HL-60/S4 (cell line): Measurements from ENCODE around the gene DZIP1.
"Not testable (repeated sequence)": the region's sequence is repeated elsewhere in the genome, so short reads cannot be mapped to it uniquely, and the experiment has no call there.

Source experiments
- in situ Hi-C: fragments of 300-500 bp; cut with MboI; formaldehyde crosslinking; loops from 2 replicates; pipeline ENCODE4 v1.14.3; 2022; ENCODE audit warnings: low sequenced_read_pairs

DZIP1 gene

DNA sequence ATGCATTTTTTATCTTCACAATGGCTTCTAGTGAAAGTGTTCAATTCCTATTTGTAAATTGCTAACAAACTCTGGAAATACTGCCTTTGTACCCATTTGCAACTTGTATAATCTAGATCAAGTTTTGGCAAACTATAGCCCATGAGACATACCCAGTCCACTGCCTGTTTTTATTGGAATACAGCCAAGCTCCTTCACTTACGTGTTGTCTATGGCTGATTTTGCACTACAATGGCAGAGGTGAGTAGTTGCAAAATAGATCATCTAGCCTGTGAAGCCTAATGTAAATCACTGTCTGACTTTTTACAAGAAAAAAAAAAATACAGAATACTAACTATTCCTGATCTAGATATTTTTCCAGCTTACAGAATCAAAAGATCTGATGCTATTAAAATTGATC, 37.1 kb downstream of the DZIP1 start:
- in situ Hi-C loops = loop anchor here (25.0 kb wide), 2 partner anchors 1205 to 1355 kb away; no protein-coding TSS in a partner anchor

DNA sequence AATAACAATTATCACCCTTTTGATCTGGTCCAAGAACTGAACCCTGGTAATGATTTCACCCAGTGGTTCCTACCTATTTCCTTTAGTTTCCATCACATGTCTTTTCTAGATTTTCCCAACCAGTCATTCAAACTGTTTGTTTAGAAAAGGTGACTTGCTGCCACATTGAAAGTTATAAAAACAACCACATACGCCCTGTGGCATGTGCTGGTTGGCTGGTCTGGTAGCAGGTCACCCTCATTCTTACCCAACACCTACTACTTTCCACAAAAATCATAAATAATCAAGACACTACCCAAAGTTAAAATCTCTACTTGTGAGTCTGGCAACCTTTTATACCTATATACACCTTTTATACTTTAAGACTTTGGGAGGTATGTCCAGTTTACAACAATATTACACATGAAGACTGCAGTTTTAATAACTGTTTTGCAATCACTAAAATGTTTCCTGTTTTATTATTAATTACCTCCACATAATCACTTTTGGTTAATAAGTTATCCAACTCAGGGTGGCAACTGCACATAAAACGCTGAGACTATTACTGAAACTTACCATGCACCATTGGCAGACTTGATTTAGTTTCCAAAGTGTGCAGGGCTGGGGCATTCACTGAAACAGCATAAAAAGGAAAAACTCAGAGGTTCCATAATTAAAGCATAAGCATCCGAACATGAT, 38.9 kb downstream of the DZIP1 start:
- in situ Hi-C loops = loop anchor here (25.0 kb wide), 2 partner anchors 1207 to 1357 kb away; no protein-coding TSS in a partner anchor

DNA sequence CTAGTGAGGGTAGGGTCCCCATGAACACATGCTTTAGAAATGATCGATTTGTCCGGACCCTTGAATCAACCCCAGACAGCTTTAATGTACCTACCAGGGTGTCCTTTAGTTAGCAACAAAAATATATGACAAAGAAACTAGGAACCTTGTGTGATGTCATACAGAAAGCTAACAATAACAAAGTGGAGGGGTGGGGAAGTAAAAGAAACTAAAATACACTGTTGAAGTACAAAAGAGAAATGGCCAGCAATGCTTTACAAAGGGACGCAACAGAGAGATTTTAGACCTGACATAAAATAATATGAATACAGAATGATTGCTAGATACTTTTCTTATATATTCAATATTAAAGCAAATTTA, 40.0 kb downstream of the DZIP1 start:
- in situ Hi-C loops = loop anchor here (25.0 kb wide), 2 partner anchors 1208 to 1358 kb away; no protein-coding TSS in a partner anchor

DNA sequence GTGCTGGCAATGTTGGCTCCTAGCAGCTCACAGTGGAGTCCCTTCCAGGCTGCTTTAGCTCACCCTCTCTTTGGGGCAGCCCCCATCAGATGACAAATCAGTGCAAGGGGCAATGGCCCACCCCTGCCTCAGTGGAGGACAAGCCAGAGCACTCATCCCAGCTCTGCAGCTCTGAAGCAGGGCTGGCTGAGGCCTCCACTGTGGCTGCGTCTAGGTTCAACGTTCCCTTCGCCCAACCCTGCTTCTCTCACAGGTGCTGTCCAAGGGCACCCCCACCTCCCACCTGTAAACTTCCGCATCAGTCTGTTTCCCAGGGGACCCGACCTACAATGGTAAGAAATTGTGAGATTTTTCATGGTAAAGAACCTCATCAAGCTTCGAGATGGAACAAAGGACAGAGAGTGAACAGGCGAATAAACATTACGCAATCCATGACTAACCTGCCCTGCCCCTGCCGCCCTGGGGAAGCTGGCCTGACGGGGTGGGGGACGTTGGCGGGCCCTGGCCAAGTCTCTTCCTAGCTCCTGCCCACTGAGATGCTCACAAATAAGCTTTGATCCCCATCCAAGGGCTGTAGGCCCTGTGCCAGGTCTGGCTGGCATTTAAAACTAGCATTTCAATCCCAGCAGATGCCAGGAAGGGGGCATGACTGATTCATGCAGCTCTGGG, 40.5 kb downstream of the DZIP1 start:
- in situ Hi-C loops = loop anchor here (25.0 kb wide), 2 partner anchors 1208 to 1358 kb away; no protein-coding TSS in a partner anchor

DNA sequence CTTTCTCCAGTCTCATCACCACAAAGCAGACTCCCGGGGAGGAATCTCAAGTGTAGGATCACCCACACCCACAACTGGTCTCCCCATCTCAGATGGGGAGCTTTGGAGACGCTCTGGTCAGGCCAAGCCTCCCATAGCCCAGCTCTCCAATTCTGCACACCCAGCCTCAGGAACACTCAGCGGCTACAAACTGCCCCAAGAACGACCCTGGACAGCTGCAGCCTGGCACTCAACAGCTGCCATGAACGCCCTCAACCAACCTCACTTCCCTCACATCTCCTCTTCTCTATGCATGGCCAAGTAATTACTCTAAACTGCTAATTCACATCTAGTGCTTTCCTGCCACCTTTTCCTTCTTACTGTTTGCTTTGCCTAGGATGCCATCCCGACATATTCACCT, 42.6 kb downstream of the DZIP1 start:
- in situ Hi-C loops = loop anchor here (25.0 kb wide), 2 partner anchors 1210 to 1360 kb away; no protein-coding TSS in a partner anchor

DNA sequence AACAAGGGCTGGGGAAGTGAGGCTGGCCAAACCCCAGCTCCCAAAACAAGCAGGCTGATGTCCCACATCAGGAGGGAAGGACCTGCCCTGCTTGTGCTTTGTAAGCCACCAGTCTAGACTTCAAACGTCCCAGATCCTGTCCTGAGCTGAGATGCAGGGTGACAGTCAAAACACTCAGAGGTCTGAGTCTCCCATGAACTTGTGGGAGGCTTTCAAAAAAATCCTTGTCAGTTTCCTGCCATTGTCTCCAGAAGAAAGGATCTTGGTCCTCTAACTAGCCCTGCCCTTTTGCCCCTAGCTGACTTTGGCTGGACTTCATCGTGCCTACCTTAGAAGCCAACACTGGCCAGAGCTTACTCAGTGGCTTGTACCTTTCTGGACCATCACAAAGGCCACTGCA, 43.3 kb downstream of the DZIP1 start:
- in situ Hi-C loops = loop anchor here (25.0 kb wide), 2 partner anchors 1211 to 1361 kb away; no protein-coding TSS in a partner anchor

DNA sequence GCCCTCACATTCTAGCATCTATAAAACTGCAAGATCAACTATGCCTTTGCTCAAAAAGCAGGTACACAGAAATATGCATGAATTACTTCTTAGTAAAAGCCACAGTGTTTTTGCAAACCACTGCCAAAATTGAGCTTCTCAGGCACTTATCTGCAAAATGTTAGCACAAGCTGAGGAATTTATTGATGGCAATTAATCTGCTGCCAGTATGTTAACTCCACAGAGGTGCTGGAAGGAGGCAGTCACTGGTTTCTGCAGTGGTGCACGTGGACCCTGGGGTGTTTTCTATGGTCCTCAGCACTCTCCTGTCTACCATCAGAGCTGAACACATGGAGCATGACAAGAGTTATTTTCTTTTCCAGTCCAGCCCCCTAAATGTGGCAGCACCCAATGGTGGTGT, 47.8 kb downstream of the DZIP1 start:
- in situ Hi-C loops = no loop called here

DNA sequence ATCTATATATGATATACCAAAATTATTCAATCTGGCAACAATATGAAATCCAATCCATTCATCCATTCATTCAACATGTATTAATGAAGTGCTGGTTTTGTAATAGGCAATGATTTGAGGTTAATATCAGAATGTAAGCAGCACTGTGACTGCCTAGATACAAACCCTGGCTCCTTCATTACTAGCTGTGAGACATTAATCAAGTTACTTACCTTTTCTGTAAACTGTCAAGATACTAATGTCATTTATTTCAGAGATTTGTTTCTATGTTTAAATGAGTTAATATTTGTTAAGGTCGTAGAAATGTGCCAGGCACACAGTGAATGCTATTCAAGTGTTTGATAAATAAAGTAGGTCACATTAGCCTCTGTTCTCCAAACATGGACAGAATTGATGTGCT, 51.0 kb downstream of the DZIP1 start:
- in situ Hi-C loops = no loop called here

DNA sequence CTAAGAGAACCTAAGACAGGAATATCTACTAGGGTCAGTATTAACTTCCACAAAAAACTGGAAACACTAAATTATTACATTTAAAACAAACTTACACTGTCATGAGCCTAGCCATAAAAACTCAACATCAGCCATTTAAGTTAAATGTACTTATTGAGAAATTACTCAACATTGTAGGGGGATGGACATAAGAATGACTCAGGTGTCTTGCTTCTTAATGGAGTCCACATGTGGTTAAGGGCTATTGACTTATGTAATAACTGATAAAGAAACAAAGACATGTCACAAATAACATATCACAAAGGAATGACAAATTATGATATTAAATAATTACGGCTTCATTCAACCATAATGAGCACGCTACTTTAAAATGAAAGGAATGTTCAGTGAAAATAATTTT, 55.8 kb downstream of the DZIP1 start:
- in situ Hi-C loops = no loop called here

DNA sequence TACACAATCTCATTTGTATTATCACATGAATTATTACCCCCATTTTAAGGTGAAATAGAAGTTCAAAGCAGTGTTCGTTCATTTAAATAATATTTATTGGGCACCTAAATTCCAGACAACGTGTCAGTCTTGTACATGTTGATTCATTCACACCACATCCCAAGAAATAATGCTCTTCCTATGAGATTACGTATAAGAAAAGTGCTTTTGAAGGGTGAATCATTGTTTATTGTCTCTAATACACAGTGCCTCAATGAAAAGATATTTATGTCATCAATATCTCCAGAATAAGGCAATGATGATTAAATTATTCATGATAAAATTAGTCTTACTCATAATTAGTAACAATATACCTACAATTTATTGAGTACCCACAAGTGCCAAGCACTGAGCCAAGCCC, 56.4 kb downstream of the DZIP1 start:
- in situ Hi-C loops = no loop called here

DNA sequence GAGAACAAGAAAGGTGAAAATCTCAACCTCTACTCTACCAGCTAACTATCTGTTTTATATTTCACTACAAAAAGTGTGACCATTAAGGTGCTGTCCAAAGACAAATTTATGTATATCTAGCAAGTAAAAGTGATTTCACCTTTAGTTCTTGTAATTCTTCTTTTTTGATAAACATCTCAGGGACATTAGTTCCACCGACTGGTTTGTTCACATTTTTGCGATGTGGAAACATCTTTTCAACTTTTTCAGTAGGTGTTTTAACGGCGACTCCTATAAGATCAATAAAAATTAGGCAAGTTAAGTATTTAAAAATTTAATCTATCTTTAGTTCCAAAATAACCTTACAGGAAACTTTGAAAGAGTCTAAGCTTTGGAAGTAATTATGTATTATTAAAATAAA, 58.6 kb downstream of the DZIP1 start:
- in situ Hi-C loops = no loop called here

DNA sequence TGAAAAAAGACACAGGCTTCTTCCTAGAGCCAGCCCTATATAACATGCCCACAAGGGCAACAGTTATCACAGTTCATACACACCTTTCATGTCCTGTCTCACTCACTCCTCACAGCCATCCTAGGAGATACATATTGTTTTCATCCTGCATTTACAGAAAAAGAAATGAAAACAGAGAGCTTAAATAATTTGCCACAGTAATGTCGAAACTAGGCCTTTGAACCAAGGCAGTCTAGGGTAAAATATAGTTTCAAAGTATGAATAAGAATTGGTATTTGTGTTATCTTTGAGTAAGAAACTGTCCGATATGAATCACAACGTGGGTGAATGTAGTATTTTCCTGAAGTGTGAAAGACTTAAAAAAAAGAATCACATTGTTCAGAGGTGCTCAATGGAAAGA, 65.2 kb downstream of the DZIP1 start:
- in situ Hi-C loops = no loop called here

DNA sequence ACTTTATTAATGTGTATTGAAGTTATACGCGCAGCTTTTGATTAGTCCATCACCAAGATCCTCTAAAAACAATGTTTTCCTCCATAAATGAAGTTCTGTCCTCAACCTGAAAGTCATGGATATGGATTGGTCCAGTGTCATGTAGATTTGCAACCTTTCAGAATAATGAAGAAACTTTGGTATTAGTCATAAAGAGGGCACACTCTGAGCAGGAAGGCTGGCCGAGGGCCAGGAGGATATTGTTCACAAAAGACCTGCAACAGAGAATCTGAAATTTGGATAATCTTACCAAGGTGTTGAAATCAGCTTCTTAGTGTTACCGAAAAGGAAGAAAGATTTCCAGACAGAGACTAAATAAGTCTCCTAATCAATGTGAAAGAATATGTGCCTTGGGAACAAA, 71.3 kb downstream of the DZIP1 start:
- in situ Hi-C loops = no loop called here

DNA sequence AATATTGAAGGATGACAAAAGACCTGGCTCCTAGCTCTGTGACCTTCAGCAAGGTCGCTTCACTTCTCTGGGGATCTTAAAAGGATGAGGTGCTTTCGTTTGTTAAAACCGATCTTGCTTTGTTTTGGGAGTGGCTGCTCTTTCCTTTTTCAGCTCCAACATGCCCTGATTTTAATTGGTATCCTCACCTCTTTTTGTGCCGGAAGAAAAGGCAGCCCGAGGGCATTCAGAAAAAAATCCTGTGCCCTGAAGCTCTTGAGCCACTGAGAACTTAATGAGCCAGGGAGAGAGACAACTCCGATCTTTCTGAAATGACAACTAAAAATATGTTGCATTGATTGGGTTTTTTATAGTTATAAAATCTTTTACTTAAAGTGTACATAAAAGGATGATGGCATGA, 72.6 kb downstream of the DZIP1 start:
- in situ Hi-C loops = no loop called here

DNA sequence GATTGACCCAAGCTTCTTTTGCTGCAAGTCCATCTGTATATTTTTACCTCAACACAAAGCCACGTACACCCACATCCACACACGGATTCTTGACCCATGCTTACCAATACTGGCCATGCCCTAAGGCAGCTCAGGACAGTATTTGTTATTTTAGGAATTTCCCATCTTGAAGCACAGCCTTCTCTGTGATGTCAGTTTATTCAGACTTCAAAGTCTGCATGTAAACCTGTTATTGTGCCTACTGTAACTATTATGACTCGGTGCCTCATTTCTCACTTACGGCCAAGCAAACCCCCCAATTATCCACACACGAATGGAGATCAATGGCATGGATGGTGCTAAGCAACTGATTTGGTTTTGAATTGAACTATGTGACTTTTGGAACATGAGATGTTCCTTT, 74.5 kb downstream of the DZIP1 start:
- in situ Hi-C loops = no loop called here

DNA sequence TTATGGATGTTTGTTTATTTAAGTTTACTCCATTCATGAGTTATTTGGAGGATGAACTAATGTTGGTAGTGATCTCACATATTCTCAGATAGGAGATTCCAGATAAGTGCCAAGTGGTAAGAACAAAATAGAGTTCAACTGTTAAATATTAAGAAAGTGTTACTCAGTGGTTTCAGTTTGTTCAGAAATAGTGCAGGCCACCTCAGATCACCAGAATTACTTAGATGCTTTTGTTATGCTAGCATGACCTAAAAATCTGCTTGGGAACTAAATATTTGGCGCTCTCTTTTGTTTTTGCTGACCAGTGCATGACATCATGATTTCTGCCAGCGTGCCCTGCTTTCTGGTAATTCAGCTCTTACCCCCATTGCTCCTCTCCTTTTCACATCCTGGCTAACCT, 76.4 kb downstream of the DZIP1 start:
- in situ Hi-C loops = no loop called here

DNA sequence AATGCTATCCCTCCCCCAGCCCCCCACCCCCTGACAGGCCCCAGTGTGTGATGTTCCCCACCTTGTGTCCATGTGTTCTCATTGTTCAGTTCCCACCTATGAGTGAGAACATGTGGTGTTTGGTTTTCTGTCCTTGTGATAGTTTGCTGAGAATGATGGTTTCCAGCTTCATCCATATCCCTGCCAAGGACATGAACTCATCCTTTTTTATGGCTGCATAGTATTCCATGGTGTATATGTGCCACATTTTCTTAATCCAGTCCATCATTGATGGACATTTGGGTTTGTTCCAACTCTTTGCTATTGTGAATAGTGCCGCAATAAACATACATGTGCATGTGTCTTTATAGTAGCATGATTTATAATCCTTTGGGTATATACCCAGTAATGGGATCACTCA, 78.7 kb downstream of the DZIP1 start:
- in situ Hi-C loops = not testable (repeated sequence)

DNA sequence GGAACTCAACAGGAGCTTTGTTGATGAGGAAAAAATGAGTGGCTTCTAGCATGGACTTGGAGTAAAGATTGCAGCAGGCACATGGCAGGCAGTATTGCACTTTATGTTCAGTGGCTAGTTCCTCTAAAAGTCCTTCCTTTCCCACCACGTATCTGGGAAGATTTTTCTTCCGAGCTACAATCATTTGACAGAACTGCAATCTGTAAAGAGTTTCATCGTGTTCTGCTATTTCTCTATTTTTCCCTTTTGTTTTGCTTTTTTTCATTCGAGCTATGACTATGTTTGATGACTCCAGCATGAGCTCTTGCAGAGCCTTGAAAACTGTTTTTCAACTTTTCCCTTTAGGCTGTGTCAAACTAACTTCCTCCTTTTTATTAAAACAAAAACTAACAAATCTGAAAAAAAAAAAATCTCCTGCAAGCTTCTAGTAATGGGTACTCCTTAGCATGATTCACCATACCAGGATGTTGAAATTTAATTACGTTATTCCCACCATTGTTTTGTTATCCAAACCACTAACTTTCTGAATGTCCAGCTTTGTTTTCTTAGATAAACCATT, 79.7 kb downstream of the DZIP1 start:
- in situ Hi-C loops = no loop called here

DNA sequence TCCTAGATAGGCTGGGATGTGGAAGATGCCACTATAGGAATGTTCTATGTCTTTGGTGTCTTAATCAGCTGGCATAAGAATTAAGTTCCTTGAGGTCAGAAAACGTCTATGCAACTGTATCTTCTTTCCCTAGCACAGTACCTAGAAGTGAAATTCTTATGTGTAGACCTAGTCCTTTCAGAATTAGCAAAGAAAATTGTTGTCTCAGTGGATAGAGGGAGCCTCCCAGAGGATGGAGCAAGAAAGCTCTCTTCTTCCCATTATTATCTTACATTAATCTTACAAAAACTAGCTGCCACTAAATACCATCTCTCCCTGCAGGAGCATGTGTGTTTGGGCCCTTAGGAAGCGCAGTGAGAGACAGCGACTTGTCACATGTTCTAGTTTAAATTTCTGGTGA, 80.4 kb downstream of the DZIP1 start:
- in situ Hi-C loops = no loop called here

DNA sequence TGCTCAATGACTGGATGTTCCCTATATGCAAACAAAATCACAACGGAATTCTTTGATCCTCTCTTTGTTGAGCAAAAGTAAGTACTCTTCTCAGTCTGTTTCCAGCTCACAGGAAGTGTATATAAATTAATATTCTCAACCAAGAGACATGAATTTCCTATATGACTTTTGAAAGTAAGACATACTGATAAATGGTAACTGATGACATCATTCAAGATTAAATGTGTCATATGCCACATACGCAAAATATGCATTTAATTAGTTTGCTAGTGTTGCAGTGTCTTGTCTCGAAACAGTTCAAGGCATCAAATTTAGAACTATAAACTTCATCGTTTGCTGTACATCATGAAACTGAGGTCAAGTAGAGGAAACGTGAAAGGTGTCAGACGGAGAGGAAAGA, 84.1 kb downstream of the DZIP1 start:
- in situ Hi-C loops = no loop called here

DNA sequence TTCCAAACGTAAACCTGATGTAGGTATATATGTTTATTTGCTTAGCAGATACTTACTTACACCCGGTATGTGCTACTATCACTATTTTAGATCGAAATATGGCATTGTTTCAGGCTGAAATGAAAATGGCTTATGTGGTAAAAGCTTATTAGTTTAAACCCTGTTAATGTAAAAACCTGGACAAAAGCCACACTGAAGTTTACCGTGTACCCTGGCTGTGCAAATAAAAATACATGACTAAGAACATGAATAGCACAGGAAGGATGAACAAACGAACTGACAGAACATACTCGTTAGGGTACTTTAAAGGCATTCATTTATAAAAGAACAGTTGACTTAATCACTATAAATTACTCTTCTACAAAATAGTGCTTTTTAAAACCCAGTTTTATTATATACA, 85.4 kb downstream of the DZIP1 start:
- in situ Hi-C loops = no loop called here

DNA sequence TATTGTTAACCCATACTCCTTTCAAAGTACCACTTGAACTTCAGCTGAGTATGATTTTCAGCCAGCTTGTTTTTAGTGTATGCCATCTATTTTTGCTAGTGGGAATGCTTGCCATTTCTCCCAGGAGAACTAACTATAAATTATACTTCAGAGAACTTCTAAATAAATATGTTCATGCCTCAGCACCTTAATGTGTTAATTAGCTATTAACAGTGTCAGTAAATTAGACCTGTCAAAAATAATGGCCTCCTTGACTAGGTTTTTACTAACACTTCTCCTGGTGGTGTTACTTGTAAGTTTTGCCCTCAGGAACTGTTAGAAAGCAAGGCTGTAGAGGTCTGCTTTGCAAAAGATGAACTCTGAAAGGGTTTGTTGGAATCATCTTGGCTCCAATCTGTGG, 87.5 kb downstream of the DZIP1 start:
- in situ Hi-C loops = no loop called here
